Ovary (tissue), 3 donors: ENCODE data around the gene GABBR2.

ENCODE experiments used
- EP300 ChIP-seq: sonication (generic); formaldehyde crosslinking; IDR thresholded peaks from one replicate; pipeline ENCODE4 v1.6.1; 2017; ENCODE audit warnings: antibody characterized with exemption
- TF ChIP-seq, protein P1 (sequence below), 3 donors: fragments of 450-650 bp in 2 of 3; fragments of 200-600 bp in 1 of 3; IDR thresholded peaks; one replicate each; pipeline versions ENCODE4 v1.5.1 to v1.8.0; 2016 to 2022; ENCODE audit warnings: antibody characterized with exemption in 3 of 3, mild to moderate bottlenecking in 1 of 3
- donor health status: DM: no; HTN: no; CAD: no.

DNA sequence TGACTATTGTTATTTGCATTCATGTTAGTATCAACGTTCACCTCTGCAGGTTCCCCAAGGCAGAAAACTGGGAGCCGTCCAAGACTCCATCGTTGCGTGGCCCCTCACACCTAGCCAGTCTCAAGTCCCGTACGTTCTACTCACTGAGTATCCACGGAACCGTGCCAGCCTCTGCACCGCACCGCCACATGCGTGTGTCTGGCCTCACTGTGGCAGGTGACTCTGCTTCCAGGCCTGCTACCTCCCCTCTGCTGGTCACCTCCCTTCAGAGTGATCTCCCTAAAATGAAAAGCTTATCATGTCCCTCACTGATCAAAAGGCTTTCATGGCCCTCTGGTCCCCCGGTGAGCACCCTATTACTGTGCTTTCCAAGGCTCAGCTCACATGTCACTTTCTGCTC is 108.1 kb downstream of the GABBR2 start:
- no peak for TF ChIP-seq EP300
- TF ChIP-seq, protein P1, sequence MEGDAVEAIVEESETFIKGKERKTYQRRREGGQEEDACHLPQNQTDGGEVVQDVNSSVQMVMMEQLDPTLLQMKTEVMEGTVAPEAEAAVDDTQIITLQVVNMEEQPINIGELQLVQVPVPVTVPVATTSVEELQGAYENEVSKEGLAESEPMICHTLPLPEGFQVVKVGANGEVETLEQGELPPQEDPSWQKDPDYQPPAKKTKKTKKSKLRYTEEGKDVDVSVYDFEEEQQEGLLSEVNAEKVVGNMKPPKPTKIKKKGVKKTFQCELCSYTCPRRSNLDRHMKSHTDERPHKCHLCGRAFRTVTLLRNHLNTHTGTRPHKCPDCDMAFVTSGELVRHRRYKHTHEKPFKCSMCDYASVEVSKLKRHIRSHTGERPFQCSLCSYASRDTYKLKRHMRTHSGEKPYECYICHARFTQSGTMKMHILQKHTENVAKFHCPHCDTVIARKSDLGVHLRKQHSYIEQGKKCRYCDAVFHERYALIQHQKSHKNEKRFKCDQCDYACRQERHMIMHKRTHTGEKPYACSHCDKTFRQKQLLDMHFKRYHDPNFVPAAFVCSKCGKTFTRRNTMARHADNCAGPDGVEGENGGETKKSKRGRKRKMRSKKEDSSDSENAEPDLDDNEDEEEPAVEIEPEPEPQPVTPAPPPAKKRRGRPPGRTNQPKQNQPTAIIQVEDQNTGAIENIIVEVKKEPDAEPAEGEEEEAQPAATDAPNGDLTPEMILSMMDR (IDR thresholded peaks at IDR 0.05), result no peak
